Skeletal muscle tissue (tissue), 4 donors: ENCODE measurements around the gene MOCS1. TPM values are rescaled to one million over a fixed set of nuclear protein-coding genes. Genes with fewer than 3 reads are reported as not detected.

Experiments
- H3K27ac ChIP-seq: one replicate; pipeline ENCODE4 v1.7.0; 2013; ENCODE audit warnings: mild to moderate bottlenecking, low read depth, low read length, inconsistent platforms
- H3K27me3 ChIP-seq, 3 donors: one replicate each; pipeline ENCODE4 v1.7.0; 2013; ENCODE audit warnings: low read length in 3 of 3; ENCODE audit not compliant: control insufficient read depth in 3 of 3, insufficient read depth in 3 of 3
- H3K36me3 ChIP-seq, 3 donors: one replicate each; pipeline ENCODE4 v1.7.0; 2013; ENCODE audit warnings: low read length in 3 of 3; ENCODE audit not compliant: control insufficient read depth in 3 of 3, insufficient read depth in 3 of 3
- H3K4me1 ChIP-seq, 3 donors: one replicate each; pipeline ENCODE4 v1.7.0; 2013; ENCODE audit warnings: low read length in 3 of 3, mild to moderate bottlenecking in 3 of 3; ENCODE audit not compliant: control insufficient read depth in 3 of 3, insufficient read depth in 3 of 3
- H3K4me3 ChIP-seq, 3 donors: one replicate each; pipeline ENCODE4 v1.7.0; 2013; ENCODE audit warnings: low read length in 3 of 3
- H3K9ac ChIP-seq, 3 donors: one replicate each; pipeline ENCODE4 v1.7.0; 2013; ENCODE audit warnings: low read length in 3 of 3, mild to moderate bottlenecking in 3 of 3, moderate library complexity in 2 of 3, low read depth in 1 of 3
- H3K9me3 ChIP-seq, 3 donors: one replicate each; pipeline ENCODE4 v1.7.0; 2013; ENCODE audit warnings: low read length in 3 of 3; ENCODE audit not compliant: control insufficient read depth in 3 of 3
- total RNA-seq: library from RNA; depleted of rRNA; stranded (reverse); fragments of >200 nt; gene quantifications from one replicate; pipeline ENCODE4 v1.2.3, GENCODE V29; 2014
- donor health status: Osteomylitis.

Gene MOCS1
- total RNA-seq, 1 donor from 2014 or later = 6.8 TPM

DNA sequence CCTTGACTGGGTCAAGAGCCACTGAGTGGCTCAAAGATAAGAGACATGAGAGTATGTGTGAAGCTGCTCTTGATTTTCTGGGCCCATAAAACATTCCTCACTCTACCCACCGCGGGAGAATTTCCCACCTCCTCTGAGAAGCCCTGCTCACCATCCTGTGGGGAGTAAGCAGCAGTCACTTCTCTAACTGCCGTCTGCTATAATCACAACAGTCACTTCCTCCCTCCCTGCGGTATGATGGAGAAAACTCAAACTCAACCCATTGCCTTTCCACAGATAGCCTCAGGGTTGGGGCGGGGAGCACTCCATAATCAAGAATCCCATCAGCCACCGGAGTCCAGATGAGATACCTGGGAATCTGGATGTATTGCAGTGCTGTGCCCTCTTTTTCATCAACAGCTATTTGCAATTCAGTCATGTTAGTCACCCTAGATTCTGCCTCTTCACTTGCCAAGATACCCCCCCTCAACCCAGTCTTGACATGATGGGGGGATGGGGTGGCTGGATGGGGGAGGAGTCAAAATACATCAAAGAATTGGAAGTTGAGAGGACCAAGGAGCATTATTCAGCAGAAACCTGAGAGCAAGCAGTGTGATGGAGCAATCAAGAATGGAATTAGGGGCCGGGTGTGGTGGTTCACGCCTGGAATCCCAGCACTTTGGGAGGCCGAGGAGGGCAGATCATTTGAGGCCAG, 5.1 kb downstream of the MOCS1 start:
- H3K27me3 ChIP-seq = no peaks in the 10 kb centered on the region
- H3K27ac ChIP-seq = no peak overlapping the region
- H3K9ac ChIP-seq = no peak overlapping the region
- peaks cover 52 to 62% (median 61%) of the 10 kb centered on the region in 3 donors for H3K4me1 ChIP-seq
- H3K4me3 ChIP-seq = no peak overlapping the region
- H3K9me3 ChIP-seq = no peaks in the 10 kb centered on the region
- H3K36me3 ChIP-seq = peaks cover 19 to 22% (median 20%) of the 10 kb centered on the region in 3 donors

DNA sequence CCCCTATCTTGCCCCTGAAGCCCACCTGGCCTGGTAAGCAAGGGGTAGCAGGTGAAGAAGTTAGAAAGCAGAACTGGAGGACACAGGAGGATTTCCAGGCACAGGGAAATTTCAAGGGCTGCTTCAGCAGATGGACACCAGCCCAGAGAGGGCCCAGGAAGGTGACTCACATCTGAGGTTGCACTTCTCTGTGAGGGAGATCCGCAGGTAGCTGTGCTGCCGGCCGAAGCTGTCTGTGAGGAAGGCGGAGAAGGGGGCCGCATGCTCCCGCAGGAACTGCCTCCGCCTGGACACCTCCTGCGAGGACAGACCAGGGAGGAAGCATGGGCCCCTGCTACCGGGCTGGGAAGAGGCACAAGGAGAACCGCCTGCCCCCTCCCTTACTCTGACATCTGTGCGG, 7.1 kb downstream of the MOCS1 start:
- H3K9me3 ChIP-seq = no peaks in the 10 kb centered on the region
- H3K4me3 ChIP-seq = no peak overlapping the region
- peaks cover 35 to 39% (median 38%) of the 10 kb centered on the region in 3 donors for H3K36me3 ChIP-seq
- H3K27ac ChIP-seq = peak overlapping the region; percentile 42
- H3K9ac ChIP-seq = peak overlapping the region in 1 of 3 donors; percentile 62
- H3K4me1 ChIP-seq = peaks cover 44 to 63% (median 52%) of the 10 kb centered on the region in 3 donors
- no peaks in the 10 kb centered on the region for H3K27me3 ChIP-seq

DNA sequence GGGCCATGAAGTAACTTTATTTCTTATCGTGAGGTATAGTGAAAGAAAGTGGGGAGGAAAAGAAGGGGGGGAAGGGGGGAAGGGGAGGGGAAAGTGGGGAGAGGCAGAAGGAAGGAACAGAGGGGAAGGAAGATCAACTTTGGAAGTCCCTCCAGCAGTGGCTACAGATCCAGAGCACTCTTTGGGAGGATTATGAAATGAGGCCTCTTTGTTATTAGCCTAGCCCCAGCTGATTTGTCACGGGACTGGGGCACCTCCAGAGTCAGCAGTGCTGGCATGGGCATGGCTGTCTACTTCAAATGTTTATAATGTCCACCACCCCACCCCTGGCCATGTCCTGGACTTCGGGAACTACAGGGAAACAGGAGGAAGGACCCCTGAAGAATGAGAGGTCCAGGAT, 7.6 kb downstream of the MOCS1 start:
- H3K27me3 ChIP-seq = no peaks in the 10 kb centered on the region
- H3K4me1 ChIP-seq = peaks cover 39 to 58% (median 47%) of the 10 kb centered on the region in 3 donors
- H3K4me3 ChIP-seq = no peak overlapping the region
- H3K9me3 ChIP-seq = no peaks in the 10 kb centered on the region
- peaks cover 39 to 42% (median 42%) of the 10 kb centered on the region in 3 donors for H3K36me3 ChIP-seq
- peak overlapping the region; percentile 42 for H3K27ac ChIP-seq
- peak overlapping the region in 1 of 3 donors; percentile 62 for H3K9ac ChIP-seq

DNA sequence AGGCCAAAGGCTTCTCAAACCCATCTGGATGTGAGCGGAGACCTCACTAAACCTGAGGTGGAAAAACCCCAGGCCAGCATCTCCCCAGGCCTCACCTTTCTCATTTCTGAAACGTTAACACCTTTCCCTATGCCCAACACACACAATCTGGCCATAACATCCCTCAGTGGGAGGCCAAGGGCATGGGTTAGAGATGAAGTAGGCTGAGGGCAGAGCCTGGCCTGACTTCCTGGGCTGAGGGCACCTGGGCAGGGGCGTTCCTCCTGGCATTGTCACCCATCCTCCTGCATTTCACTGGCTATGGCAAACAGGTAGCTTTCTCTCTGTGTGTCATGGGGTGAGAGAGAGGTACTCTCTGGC, 8.4 kb downstream of the MOCS1 start:
- peaks cover 31 to 50% (median 43%) of the 10 kb centered on the region in 3 donors for H3K4me1 ChIP-seq

DNA sequence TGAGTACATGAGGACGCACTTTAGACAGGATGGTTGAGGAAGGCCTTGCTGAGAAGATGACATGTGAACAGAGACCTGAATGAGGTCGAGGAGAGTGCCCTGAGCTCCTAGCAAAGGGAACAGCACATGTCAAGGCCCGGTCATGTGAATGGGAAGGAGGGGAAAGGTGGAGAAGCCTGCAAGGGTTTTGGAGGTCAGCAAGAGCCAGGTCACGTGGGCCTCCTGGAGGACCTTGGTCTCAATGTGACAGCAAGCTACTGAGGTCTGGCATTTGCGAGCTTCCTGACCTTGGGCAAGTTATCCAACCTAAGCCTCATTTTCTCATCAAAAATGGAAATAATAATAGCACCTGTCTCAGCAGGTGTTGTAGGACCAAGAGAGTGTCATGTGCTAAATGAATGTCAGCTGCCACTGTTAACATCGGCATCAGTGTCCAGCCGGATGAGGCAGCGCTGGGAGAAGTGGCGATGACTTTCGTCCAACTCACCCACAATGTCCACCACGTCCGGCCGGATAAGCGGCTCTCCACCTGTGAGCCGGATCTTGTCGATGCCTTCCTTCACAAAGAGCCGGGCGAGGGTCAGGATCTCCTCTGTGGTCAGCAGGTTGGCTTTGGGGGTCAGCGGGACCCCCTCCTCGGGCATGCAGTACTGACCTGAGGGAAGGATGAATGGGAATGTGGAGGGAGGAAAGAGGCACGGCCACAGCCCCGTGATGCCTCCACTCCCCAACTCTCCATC, 8.9 kb downstream of the MOCS1 start:
- Histone ChIP-seq H3K4me1 (peaks cover 26 to 45% (median 37%) of the 10 kb centered on the region in 3 donors), H3K27ac (no peak overlapping the region), H3K4me3 (no peak overlapping the region), H3K9ac (no peak overlapping the region), H3K36me3 (peaks cover 42 to 44% (median 42%) of the 10 kb centered on the region in 3 donors), H3K27me3 (no peaks in the 10 kb centered on the region), H3K9me3 (no peaks in the 10 kb centered on the region)

More for the DNA sequence above, 8.4 kb downstream of the MOCS1 start:
- H3K4me3 ChIP-seq = no peak overlapping the region
- no peak overlapping the region for H3K27ac ChIP-seq
- H3K9me3 ChIP-seq = no peaks in the 10 kb centered on the region
- H3K36me3 ChIP-seq = peaks cover 42 to 44% (median 42%) of the 10 kb centered on the region in 3 donors
- no peak overlapping the region for H3K9ac ChIP-seq
- no peaks in the 10 kb centered on the region for H3K27me3 ChIP-seq

DNA sequence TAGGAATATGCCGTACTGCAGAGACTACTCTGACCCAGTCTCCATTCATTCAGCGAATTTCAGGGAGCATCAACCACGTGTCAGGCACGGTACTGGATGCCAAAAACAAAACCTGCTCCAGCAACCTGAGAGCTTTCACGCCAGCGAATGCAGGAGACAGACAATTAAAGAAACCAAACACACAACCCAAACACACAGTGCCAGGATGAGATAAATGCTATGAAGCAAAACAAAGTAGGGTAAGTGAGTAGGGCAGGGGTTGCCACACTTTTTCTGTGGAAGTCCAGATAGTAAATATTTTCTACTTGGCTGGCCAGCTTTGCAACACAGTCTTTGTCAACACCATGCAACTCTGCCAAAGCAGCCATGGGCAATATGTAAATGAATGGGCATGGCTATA, 10.0 kb downstream of the MOCS1 start:
- H3K27me3 ChIP-seq = no peaks in the 10 kb centered on the region
- H3K4me3 ChIP-seq = no peak overlapping the region
- no peaks in the 10 kb centered on the region for H3K9me3 ChIP-seq
- peaks cover 15 to 34% (median 27%) of the 10 kb centered on the region in 3 donors for H3K4me1 ChIP-seq
- H3K9ac ChIP-seq = no peak overlapping the region
- no peak overlapping the region for H3K27ac ChIP-seq
- H3K36me3 ChIP-seq = peaks cover 42 to 44% (median 42%) of the 10 kb centered on the region in 3 donors

DNA sequence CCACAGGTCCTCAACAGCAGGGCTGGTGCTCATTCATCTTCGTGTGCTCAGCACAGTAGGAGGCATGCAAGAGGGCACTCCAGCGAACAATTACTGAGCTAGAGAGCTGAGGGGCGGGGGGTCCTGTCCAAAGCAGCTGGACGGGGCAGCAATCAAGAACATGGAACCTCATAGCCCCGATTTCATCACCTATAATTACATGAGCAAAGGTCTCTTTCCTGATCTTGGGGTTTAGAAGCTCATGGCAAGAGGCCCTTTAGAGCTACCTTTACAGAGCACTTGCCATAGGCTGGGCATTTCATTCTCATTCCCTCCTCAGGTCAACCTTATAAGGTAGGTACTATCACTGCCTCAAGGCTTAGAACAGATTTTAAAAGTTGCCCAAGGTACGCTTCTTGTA, 10.4 kb downstream of the MOCS1 start:
- Histone ChIP-seq H3K27me3 (no peaks in the 10 kb centered on the region), H3K9ac (no peak overlapping the region), H3K4me3 (no peak overlapping the region), H3K9me3 (no peaks in the 10 kb centered on the region), H3K27ac (no peak overlapping the region), H3K4me1 (peaks cover 11 to 31% (median 26%) of the 10 kb centered on the region in 3 donors), H3K36me3 (peaks cover 42 to 46% (median 42%) of the 10 kb centered on the region in 3 donors)

DNA sequence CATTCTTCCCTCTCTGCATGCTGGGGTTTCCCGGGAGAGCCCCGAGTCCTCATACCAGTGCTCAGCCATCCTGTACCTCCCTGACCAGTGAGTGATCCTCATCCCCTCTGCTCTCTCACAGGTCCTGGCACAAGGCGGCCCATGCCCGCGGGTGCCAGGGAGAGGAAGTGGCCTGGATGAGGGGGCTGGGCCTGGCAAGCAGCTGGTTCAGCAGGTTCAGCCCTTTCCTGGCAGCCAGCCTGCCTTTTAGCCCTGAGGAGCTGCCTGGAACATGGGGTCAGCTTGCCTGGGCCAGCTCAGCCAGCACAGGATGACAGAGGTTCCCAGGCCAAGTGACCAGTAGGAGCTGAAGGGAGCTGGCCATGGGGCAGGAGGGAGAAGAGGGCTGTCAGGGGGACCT, 10.9 kb downstream of the MOCS1 start:
- H3K27ac ChIP-seq = no peak overlapping the region

DNA sequence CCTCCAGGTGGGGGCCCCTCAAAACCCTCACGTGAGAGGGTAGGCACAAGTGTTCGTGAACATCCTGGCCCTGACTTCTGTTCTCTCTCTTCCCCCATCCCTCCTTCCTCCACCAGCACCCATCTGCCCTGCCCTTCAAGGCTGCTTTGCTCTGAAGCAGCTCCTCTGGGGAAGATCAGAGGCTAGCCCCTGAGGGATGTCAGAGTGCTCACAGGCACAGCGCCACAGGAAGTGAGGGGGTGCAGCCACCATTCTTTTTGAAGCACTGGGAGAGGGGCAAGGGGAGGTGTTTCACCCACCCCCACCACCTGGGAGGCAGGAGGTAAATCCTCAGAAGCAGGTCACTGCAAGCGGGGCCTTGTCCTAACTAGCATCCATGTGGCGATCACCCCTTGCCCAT, 11.4 kb downstream of the MOCS1 start:
- Histone ChIP-seq H3K4me3 (no peak overlapping the region), H3K4me1 (peaks cover 10 to 29% (median 26%) of the 10 kb centered on the region in 3 donors), H3K36me3 (peaks cover 42 to 46% (median 42%) of the 10 kb centered on the region in 3 donors), H3K9ac (no peak overlapping the region), H3K27me3 (no peaks in the 10 kb centered on the region), H3K27ac (no peak overlapping the region), H3K9me3 (no peaks in the 10 kb centered on the region)

More for the DNA sequence above, 10.9 kb downstream of the MOCS1 start:
- H3K4me1 ChIP-seq = peaks cover 11 to 31% (median 26%) of the 10 kb centered on the region in 3 donors
- H3K9me3 ChIP-seq = no peaks in the 10 kb centered on the region
- peaks cover 42 to 46% (median 42%) of the 10 kb centered on the region in 3 donors for H3K36me3 ChIP-seq
- no peak overlapping the region for H3K9ac ChIP-seq
- no peak overlapping the region for H3K4me3 ChIP-seq
- no peaks in the 10 kb centered on the region for H3K27me3 ChIP-seq

DNA sequence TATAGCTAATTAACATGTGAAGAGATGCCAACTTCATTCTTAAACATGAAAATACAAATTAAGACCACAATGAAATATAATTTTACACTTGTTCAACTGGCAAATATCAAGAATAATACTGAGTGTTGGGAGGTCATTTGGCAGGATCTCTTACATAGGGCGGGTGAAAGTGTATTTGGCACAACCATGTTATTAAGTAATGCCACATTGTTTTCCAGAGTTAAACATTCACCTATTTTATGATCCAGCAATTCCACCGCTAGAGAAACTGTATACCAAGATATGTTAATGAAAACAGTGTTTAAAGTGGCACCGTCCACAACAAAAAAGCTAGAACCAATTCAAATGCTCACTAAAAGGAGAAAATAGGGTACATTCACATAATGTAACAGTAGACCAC, 14.1 kb downstream of the MOCS1 start:
- no peak overlapping the region for H3K9ac ChIP-seq
- no peaks in the 10 kb centered on the region for H3K9me3 ChIP-seq
- peaks cover 39 to 53% (median 52%) of the 10 kb centered on the region in 3 donors for H3K36me3 ChIP-seq
- H3K27ac ChIP-seq = no peak overlapping the region
- no peaks in the 10 kb centered on the region for H3K27me3 ChIP-seq
- H3K4me3 ChIP-seq = no peak overlapping the region
- peaks cover 0 to 17% (median 15%) of the 10 kb centered on the region in 3 donors for H3K4me1 ChIP-seq
